ENCODE data around the gene PTK6. TPM values are rescaled to one million over a fixed set of nuclear protein-coding genes. Genes with fewer than 3 reads are reported as not detected.
"Not testable (repeated sequence)": the region's sequence is repeated elsewhere in the genome, so short reads cannot be mapped to it uniquely, and the experiment has no call there.

The PTK6 gene
- total RNA-seq, 8 experiments from 2014 or later, result 0.10 to 1.6 (median 0.83) TPM

DNA sequence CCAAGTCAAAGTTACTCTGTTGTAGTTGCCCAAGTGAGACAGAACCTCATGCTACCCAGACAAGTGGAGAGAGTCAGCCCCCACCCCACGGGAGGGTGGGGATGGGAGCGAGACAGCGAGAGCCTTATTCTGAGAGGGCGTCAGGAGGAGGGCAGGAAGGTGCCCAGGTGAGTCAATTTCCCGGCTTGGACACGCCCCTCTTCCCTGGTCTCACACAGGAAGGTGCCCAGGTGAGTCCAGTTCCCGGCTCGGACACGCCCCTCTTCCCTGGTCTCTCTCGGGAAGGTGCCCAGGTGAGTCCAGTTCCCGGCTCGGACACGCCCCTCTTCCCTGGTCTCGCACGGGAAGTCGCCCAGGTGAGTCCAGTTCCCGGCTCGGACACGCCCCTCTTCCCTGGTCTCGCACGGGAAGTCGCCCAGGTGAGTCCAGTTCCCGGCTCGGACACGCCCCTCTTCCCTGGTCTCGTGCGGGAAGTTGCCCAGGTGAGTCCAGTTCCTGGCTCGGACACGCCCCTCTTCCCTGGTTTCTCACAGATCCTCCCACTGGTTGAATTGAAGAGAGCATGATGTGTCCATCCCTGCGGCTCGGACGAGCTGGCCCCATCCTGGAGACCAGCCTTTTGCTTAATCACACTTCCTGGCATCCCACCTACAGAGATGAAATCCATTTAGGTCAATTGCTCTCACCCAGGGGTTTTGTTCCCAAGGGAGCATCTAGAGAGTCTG is 57.3 kb downstream of the PTK6 start:
- H3K4me3 ChIP-seq; in situ Hi-C loops (cut with MboI; ENCODE audit: low pct_unique_long_range_greater_than_20kb in 2 of 9, low sequenced_read_pairs in 9 of 9, unreplicated experiment in 9 of 9); ATAC-seq (replicated peaks in 6 of 8); H3K27ac ChIP-seq: not testable (repeated sequence)
- 71 to 100% (median 86%) methylated on average over 2 to 12 of the region's 32 CpGs; no CpG with 5 or more reads in 6 of the 10 experiments for WGBS, 10 experiments
- H3K4me1 ChIP-seq (replicated peaks in 1 of 2), result peaks cover 33 to 40% of the 10 kb centered on the region in 2 donors

DNA sequence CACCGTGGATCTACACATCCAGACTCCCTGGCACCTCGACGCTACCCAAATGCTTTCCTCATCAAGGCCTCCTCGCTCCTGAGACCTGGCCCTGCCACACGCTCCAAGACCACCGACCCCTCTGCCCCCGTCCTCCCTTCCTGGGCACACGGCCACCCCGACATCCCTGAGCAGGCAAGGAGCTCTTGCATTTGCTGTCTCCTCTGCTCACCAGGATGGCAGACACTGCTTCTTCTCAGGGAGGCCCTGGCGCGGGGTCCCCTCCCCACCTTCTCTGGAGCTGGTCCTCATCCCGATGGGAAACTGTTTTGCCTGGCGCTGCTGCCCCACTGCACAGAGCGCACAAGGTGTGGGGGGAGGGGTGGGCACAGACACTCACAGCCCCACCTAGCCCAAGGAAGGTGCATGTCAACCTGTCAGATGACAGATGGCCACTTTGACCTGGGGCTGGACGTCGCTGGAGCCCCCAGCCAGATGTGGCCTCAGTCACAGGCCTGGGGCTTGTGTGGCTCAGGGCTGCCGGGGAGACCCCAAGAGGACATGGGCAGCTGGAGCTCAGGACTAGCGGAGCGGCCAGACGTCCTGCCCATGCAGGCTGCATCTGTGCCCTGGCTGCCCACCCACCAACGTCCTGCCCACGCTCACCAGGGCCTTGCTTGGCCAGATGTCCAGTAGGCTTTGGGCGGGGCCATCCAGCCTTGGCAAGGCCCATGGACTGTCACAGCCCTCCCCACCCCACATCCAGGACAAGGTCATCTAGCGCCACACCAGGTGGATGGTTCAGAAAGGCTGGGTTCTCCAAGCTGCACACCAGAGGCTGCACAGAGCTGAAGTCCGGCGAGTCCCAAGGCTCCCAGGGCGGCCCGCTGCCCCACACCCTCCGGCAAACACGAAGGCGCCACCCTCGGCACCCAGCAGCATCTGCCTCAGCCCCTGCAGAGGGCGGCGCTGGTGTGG is 58.6 kb downstream of the PTK6 start:
- no peak for ATAC-seq (replicated peaks in 6 of 8)
- Histone ChIP-seq H3K27ac (no peak overlapping the region), H3K4me1 (replicated peaks in 1 of 2) (peaks cover 27 to 43% of the 10 kb centered on the region in 2 donors), H3K4me3 (no peak overlapping the region)
- WGBS, 10 experiments, result 83 to 100% methylated on average over 5 to 8 of the region's 34 CpGs; no CpG with 5 or more reads in 8 of the 10 experiments
- in situ Hi-C loops (cut with MboI; ENCODE audit: low pct_unique_long_range_greater_than_20kb in 2 of 9, low sequenced_read_pairs in 9 of 9, unreplicated experiment in 9 of 9), result no loop called here

Other genes starting within 250 kb of the PTK6 start
- gene COL20A1, start 244.2 kb downstream of the PTK6 start, total RNA-seq, result 1 to 10 TPM in 1 of 8 experiments, under 1 TPM in 7; 0.13 to 1.6 (median 0.55) TPM
- 10 to 100 TPM in 4 of 8 experiments, 1 to 10 TPM in 3, under 1 TPM in 1; 0.54 to 29.1 (median 12.5) TPM for gene CHRNA4, start 176.0 kb downstream of the PTK6 start, total RNA-seq
- gene KCNQ2, start 64.7 kb downstream of the PTK6 start, total RNA-seq, result 100 to 1,000 TPM in 1 of 8 experiments, 10 to 100 TPM in 4, 1 to 10 TPM in 1, under 1 TPM in 2; 0.18 to 124 (median 58.4) TPM
- gene EEF1A2, start 38.3 kb downstream of the PTK6 start, total RNA-seq, result 100 to 1,000 TPM in 4 of 8 experiments, 10 to 100 TPM in 2, 1 to 10 TPM in 2; 2.8 to 390 (median 139) TPM
- gene PPDPF, start 16.6 kb downstream of the PTK6 start, total RNA-seq, result 100 to 1,000 TPM in 3 of 8 experiments, 10 to 100 TPM in 5; 12.8 to 270 (median 87.9) TPM
- gene SRMS, start 10.4 kb upstream of the PTK6 start, total RNA-seq, result under 1 TPM in 2 of 8 experiments, not detected in 6; 0.11 to 0.27 TPM
- gene FNDC11, start 16.8 kb upstream of the PTK6 start, total RNA-seq, result 1 to 10 TPM in 5 of 8 experiments, under 1 TPM in 3; 0.36 to 3.5 (median 2.0) TPM
- gene HELZ2, start 36.9 kb upstream of the PTK6 start, total RNA-seq, result 10 to 100 TPM in 5 of 8 experiments, 1 to 10 TPM in 3; 4.7 to 19.3 (median 14.1) TPM
- 10 to 100 TPM in 2 of 8 experiments, 1 to 10 TPM in 6; 5.6 to 11.8 (median 8.4) TPM for gene GMEB2, start 89.7 kb upstream of the PTK6 start, total RNA-seq
- gene STMN3, start 116.0 kb upstream of the PTK6 start, total RNA-seq, result 100 to 1,000 TPM in 2 of 8 experiments, 10 to 100 TPM in 6; 14.5 to 155 (median 69.2) TPM
- 10 to 100 TPM in 5 of 8 experiments, 1 to 10 TPM in 3; 5.9 to 30.7 (median 11.0) TPM for gene RTEL1, start 120.9 kb upstream of the PTK6 start, total RNA-seq
- 1 to 10 TPM in 1 of 8 experiments, under 1 TPM in 4, not detected in 3; 0.22 to 1.1 (median 0.69) TPM for gene TNFRSF6B, start 159.3 kb upstream of the PTK6 start, total RNA-seq
- gene ARFRP1, start 170.6 kb upstream of the PTK6 start, total RNA-seq, result 10 to 100 TPM; 22.7 to 45.5 (median 35.1) TPM
- gene ZGPAT, start 170.7 kb upstream of the PTK6 start, total RNA-seq, result 10 to 100 TPM; 10.4 to 28.3 (median 15.7) TPM
- gene LIME1, start 199.3 kb upstream of the PTK6 start, total RNA-seq, result 1 to 10 TPM; 2.5 to 8.8 (median 3.9) TPM
- 10 to 100 TPM; 19.8 to 57.5 (median 36.4) TPM for gene SLC2A4RG, start 202.4 kb upstream of the PTK6 start, total RNA-seq